ENCODE results near the gene PDLIM3.
"Not testable (repeated sequence)": the region's sequence is repeated elsewhere in the genome, so short reads cannot be mapped to it uniquely, and the experiment has no call there.

PDLIM3 gene

DNA sequence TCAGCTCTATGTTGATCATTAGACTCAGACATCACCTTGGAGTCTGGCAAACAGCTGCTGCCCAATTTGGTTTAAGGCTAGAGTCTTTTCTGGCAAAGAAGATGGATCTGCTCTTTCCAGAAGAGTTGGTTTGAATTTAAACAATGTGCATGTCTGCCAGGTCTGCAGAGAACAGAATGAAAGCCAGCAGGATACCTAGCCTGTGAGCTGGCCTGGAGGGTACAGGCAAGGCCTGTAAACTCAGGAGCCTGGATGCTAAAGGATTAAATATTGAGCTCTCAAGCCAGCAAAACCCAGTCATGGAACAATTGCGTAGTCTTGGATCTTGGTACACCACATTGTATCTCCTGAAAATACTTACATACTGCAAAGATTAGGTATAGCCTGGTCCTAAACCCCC, 15.6 kb upstream of the PDLIM3 start:
- no peak for DNase-seq

DNA sequence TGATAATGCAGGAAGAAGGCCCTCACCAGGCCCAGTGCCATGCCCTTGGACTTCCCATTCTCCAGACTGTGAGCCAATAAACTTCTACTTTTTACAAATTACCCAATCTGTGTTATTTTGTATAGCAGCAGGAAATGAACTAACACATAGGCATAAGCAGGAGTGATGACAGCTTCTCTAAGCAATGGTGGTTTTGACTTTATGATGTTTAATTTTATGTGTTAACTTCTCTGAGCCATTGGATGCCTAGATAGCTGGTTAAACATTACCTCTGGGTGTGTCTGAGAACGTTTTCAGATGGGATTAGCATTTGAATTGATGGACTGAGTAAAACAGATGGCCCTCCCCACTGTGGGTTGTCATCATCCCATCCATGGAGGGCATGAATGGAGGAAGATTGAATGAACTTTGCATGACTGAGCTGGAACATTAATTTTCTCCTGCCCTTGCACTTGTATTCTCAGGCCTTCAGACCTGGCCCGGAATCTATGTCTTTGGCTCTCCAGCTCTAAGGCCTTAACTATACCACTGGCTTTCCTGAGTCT, 13.9 kb upstream of the PDLIM3 start:
- no peak for DNase-seq

DNA sequence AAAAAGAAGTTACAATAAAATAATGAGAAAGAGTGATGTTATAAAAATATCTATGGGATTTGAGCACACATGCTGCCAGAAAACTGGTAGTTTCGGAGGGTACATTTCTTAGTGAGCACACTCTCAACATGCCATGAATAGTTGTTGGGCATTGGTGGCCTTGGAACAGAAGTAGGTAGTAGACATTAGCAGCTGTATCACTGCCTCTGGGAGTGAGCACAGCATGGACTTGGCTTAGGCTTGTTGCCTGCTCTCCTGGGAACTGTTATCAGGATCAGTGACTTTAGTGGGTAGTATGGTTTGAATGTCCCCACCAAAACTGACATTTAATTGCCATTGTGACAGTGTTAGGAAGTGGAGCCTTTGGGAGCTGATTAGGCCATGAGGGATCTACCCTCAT, 13.3 kb upstream of the PDLIM3 start:
- DNase-seq = no peak

DNA sequence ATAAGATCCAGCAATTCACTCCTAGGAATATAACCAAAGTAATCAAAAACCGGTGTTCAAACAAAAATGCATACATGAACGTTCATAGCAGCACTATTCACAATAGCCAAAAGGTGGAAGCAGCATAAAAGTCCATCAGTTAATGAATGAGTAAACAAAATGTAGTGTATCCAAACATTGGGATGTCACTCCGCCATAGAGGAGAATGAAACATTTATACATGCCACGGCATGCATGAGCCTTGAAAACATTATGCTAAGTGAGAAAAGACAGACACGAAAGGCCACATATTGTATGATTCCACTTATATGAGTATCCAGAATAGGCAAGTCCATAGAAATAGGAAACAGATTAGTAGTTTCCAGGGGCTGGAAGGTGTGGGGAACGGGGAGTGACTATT, 11.0 kb upstream of the PDLIM3 start:
- DNase-seq = no peak

DNA sequence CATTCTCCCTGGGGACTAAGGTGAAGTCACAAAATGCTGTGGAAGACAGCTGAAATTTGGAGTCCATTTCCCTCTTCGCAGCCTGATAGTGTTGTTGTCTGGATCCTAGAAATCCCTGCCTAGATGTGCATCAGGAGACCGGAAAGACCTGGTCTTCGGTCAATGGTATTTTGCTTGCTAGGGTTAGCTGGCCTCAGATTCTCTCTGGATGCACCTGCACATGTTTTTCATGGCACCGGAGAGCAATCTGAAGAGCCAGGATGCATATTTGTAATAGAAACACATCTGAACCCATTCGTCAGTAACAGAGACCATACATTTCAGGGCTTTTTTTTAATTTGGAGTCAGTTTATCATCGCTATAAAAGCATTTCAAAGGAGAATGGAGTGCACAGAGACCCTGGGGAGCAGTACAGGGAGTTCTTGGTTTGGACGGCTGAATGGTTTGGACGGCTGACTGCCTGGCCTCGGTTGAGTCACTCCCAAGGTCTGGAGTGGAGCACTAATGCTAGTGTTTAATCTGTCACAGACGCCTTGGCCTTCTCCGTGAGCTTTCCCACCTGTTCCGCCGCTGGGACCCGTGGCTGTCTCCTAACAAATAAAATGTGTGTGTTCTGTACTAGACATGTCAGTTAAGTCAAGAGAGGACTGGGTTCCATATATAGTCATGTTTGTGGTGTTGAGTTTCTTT, 7.5 kb upstream of the PDLIM3 start:
- no peak for DNase-seq

DNA sequence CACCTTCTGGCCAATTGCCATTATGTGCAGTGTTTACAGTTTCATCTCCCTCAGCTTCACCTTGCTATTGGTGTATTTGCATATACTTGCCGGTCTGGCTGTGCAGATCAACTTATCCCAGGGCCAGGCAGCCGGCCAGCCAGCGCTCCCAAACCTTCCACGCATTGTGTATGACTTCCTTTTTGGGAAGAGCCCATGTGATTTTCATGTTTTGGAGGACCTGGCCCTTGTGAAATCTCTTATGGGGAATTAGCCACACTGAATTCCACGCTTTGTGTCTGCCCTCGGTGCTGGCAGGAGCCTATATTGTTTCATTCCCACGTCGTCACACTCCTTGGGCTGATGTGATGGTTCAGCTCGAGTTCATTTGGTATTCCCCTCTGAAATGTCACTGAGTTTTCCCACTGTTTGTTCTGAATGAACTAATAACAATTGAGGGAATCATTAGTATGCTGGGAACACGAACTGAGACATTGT, 6.0 kb upstream of the PDLIM3 start:
- DNase-seq = no peak

DNA sequence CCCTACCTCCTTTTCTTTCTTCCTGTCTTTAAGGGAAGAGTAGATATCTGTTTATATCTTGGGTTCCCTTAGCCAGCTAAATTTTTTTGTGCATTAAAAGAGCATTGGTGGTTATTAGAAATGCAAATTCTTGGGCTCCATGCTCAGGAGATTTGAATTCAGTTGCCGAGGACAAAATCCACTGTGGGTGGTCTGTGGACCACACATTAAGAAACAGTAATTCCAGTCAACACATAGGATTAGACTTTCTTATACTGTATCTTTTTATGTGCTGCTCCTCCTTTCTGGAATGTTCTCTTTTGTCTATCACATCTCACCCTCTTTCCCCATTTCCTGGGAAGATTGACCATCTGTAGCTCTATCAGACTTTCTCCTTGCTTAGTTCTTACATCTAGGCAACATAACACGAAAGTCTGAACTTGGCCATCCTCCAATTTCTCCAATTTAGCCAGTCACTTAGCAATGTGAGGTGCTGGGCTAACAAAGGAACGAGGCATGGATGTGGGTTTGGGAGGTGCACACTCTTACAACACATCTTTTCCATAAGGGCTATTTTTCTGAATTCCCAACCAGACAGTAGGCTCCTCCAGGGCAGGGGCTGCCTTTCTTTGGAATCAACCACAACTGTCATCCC, 5.3 kb upstream of the PDLIM3 start:
- no peak for DNase-seq

DNA sequence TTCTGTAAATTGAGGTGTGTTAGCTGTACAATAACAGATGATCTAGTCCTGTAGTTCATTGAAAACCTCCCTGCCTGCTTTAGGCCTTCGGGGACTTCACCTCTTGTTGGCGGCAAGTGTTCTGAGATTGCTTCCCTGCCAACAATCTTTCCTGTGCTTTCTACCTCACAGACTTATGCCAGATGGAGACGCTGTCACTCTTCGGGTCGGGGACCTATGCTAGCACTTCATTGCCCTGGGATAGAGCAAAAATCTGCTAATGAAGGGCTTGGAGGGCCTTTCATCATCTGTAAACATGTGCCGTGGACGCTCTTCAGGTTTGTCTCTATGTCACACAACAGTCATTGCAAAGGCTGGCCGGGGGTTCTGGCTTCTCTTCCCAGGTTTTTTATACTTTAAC, 4.7 kb upstream of the PDLIM3 start:
- DNase-seq = no peak

DNA sequence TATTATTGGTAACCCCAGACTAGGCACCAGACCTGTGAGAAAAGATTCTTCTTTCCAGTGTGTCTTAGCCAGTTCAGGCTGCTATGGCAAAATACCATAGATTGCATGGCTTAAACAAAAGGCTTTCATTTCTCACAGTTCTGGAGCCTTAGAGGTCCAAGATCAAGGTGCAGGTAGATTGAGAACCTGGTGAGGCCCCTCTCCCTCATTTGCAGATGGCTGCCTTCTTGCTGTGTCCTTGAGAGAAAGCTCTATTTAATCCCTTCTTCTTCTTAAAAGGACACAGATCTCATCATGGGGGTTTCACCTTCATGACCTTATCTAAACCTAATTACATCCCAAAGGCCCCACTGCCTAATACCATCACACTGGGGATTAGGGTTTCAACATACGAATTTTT, 3.5 kb upstream of the PDLIM3 start:
- DNase-seq = no peak

DNA sequence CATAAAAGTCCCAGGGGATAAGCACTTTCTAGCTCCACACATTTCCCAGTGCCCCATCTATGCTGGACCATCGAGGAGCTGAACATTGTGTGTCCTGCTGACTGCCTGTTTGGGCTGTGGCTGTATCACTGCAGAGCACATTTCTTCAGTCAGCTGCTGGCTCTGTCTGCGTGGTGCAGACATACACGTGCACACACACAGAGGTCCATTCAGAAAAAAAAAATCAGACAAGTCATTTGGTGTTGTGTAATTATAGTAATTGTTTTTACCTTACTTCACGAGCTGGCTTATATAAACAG, 1.1 kb upstream of the PDLIM3 start:
- no peak for DNase-seq

DNA sequence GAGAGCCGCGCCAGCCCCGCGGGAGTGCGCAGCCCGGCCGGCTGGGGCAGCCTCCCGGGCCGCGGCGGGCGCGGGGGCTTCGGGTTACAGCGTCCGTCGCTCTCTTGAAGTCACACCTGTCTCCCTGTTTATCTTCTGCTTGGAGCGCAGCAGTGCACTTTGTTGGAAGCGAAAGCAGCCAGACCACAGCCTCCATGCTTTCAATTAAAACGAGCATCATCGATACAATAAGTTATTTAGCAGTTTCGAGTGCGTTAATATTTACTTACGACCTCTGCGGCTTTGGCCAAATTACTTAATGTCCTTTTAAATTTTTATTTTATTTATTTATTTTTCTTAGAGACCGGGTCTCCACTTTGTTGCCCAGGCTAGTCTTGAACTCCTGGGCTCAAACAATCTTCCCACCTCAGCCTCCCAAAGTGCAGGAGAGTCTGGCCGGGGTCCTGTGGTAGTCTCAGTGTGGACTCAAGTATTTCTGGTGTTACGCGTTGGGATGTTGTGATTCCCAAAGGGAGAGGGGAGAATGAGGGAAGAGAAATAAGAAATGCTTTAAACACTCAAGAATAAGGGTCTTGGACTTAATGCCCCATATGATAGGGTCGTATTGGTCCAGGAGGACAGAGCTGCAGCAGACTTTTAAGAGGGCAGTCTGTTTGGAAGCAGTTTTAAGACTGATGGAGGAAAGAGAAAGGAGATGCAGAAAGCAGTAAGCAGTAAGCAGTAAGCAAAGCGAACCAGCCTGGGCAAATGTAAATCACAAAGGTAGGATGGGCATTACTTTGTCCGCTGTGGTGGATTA, 504 bp upstream of the PDLIM3 start:
- DNase-seq = peak; percentile 24

DNA sequence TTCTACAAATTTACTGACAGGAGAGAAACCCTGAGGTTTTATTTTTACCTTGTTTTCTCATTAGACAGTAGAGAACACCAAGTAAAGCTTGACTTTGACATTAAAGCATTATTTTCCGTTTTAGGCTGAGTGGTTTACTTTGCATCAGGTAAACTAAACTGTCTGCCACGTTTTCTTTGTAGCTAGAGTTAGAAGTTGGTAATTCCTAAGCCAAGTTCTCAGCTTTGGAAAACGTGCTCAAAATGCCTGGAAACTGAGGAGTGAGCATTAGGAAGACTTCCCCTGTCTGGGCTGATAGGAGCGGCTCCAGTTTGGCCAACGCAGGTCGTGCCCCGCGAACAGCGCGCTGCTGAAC, 819 bp downstream of the PDLIM3 start:
- no peak for DNase-seq

DNA sequence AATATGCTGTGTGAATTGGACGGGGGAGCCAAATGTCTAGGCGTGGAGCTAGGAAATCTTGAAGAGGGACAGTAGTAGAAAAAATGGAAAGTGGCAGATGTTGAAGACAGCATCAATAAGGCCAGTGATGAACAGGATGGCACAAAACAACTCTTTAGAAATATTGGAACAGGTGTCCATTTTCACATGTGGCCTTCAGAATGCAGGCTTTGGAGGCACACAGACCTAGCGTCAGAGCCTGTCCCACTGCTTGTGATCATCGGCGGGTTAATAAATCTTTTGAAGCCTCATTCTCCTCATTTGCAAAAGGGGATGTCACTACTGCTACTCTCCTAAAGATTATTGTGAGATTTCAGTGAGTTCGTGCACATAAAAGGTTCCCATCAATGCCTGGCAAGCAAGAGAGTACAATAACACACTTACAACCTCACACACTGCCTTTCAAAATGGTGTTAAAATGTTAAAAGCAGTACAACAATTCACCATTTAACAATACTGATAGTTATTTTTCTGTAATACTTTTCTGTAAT, 2.4 kb downstream of the PDLIM3 start:
- DNase-seq = no peak

DNA sequence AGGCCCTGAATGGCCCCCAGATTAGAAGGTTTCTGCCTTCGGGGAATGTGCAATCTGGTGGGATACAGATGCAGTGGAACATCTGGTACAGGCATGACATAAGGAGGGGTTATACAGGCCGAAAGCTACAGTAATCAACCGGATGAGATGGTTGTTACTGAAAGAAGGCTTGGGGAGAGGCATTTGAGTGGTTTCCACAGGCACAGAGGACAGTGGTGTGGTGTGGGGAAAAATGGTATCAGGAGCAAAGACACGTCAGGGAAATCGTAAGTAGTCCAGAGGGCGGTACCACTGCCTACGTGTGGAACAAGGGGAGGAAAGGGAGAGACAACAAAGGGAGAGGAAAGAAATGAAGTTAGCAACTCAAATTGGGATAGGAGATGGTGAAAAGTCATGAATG, 3.0 kb downstream of the PDLIM3 start:
- DNase-seq = no peak

DNA sequence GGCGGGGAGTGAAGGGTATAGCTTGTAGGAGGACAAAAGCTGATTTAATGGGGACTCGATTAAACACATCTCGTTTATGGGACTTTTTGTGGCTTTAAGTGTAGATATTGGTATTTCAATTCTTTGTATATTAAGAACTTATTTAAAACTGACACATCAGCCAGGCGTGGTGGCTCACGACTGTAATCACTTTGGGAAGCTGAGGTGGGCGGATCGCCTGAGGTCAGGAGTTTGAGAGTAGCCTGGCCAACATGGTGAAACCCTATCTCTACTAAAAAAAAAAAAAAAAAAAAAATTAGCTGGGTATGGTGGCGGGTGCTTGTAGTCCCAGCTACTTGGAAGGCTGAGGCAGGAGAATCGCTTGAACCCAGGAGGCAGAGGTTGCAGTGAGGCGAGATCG, 3.7 kb downstream of the PDLIM3 start:
- not testable (repeated sequence) for DNase-seq

DNA sequence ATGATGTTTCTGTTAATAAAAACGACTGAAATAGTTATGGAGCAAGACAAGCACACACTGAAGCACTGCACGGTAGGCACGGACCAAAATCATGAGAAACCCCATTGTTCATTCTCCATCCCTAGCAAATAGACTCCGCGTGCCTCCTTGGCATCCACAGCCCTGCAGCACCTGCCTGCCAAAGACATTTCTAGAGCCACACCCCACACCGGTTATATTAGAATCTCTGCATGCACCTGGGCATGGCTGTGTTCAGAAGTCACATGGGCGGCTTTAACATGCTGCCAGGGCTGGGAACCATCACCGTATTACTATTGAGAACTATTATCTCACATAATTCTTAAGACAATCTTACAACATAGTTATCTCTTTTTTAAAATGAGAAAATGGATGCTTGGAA, 5.9 kb downstream of the PDLIM3 start:
- DNase-seq = no peak

DNA sequence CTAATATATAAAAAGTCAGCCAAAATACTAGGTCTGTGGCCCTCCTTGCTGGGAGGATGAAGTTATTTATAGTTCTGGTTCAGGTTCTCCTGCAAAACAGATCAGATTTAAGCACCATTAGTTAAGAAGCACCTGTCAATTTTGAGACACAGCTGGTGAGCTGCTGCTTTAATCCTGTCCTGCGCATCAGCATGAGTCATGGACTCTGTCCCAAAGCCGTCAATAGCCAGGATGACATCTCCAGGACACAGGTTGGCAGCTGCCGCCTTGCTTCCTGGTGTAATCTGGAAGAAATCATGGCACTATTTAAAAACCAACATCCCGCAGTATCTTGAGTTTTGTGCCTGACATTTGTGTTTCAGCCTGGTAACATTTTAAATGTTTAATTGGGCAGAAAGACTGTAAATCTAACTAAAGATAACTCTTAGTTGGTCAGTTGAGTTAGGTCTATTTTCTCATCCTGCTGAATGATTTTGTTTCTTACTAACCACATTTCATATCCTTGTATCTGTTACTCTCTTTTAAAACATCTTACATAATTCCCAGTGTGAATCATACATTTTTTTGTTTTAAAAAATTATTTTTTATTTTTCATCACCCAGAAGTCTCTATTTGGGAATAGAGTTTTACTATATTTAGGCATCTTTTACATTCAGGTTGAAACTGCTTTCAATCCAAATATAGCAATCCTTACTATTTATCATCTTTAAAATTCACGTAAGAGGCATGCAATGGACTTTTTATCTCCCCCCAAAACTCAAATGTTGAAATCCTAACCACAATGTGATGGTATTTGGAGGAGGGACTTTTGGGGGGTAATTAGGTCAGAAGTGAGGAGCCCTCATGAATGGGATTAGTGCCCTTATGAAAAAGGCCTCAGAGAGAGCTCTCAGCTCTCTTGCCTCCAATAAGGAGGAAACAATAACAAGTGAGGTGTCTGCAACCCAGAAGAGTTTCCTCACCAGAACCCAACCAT, 10.1 kb downstream of the PDLIM3 start:
- DNase-seq = no peak

DNA sequence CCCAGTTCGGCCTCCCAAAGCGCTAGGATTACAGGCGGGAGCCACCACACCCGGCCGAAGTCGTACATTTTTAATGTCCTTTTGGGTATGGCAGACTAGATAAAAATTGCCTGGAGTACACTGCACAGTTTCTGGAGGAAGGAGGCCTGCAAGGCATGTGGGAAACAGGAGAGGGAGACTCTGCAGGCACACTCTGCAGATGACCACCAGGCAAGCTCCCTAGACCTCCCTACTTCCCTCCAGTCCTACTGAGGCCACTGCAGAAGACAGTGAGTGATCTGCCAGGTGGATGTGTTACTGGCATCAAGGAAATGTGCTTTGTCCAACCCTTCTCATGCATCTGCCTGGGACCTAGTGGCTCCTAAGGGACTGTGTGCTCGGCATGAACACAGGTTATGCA, 11.4 kb downstream of the PDLIM3 start:
- no peak for DNase-seq

DNA sequence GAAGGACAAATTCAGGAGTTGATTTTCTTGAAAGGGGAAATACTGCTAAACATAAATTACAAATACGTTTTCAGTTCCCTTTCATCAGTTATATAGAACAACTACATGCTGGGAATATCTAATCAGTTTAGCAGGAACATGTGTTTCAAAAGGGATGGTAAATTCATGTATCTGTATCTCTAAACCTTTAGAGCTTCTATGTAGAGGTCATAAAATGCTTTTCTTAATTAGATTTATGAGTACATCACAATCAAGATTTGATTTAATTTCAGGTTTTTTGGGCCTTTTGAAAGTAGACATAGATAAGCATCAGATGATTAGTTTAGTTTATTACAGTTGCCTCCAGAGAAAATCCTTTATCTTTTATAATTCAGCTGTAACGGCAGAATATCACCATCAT, 12.9 kb downstream of the PDLIM3 start:
- DNase-seq = no peak

DNA sequence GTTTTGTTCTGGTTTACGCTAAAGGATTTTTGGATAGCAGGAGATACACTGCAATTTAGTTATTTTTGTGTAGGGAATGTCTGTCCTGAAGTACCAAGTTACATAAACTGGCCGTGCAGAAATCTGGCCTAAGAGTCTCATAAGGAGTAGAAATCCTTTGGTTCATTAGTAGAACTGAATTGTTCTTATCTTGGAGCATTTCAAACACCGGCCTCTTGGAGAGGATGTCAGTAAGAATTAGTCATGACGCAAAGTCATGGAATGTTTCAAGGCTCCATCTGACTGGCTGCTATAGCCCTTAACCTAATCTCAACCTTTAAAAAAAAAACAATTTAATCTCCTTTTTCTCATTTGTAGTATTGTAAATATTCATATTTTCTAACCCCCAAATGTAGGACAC, 15.2 kb downstream of the PDLIM3 start:
- DNase-seq = no peak

DNA sequence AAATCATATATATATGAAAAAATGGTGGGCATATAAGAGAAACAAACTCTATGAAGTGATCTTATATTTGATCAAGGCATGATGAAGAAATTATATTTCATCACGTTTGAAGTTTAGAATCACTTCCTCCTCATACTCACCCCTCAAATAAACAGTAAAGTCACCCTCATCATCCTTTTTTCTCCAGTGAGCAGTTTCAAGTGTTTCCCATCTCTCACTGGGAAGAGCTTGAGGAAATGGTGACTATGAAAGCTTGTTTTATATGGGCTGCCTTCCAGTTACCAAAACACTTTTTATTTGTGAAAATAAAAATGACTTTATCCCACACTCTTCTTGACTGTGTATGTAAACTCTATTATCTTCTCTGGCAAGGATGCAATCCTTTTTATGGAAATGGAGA, 16.8 kb downstream of the PDLIM3 start:
- DNase-seq = no peak

DNA sequence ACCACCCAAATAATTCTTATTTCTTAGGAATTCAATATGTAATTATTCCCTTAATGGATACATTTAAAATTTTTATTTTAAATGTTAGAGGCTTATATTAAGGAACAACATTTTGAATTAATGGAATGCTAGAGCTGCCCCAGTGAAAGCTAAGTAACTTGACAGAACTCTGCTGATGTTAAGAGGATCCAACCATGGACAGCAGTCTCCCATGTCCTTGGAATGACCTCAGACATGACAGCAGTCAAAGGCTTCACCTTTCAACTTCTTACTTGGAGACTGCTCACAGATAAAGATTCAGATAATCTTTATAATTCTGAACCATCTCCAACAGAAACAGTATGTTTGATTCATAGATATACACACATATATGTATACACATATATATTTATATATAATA, 17.2 kb downstream of the PDLIM3 start:
- DNase-seq = no peak

DNA sequence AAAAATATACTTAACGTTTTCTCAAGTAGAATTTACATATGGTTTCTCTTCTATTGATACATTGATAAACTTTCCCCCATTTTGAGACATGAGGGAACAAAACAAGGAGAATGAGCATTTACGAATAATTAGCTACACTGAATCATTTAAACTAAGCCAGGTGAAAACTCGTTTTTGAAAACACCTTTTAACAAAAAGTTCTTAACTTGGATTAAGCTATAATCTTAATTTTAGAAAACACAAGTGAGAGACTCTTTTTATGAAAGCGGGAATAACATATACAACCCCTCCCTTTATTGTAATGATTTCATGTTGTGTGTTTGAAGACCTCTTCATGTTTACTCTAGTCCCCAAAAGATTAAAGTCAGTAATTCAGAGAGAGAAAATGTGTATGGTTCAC, 20.1 kb downstream of the PDLIM3 start:
- no peak for DNase-seq

All from NCI-H2171 (cell line).